Right hindlimb (tissue), 1 donor: Measurements from ENCODE around the gene RPTOR.

Source experiments
- DNase-seq: peaks from one replicate; pipeline ENCODE4 v3.0.0-alpha.2; 2018

Gene RPTOR

DNA sequence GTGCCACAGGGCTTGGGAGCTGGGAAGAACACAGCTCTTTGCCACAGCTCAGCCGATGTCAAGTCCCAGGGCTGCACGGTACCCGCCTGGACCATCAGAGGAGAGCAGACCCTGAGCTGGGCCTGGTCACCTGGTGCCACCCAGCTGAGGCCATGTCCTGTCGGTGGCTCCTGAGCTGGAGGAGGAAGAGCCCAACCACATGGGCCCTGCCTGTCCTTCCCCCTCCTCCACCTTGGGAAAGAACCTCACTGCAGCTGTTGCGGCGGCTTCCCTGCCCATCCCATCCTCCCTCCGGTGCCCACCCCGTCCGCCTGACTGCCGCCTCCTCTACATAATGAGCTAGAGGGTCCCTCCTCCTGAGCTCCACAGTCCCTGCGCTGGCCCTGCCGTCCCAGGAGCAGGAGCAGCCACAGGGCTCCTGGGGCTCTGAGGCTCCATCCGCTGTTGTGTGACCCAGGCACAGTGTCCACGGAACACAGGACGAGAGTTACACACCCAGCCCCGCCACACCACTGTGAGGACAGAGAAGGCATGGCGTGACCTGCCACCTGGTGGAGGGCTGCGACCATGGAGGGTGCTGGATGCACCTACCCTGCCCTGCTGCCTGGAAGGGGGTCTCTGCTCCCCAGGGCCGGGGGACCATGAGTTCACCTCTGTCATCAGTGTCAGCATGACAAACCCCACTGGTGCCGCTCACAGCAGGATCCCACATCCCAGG is 425.6 kb downstream of the RPTOR start:
- peak; percentile 81 for DNase-seq

DNA sequence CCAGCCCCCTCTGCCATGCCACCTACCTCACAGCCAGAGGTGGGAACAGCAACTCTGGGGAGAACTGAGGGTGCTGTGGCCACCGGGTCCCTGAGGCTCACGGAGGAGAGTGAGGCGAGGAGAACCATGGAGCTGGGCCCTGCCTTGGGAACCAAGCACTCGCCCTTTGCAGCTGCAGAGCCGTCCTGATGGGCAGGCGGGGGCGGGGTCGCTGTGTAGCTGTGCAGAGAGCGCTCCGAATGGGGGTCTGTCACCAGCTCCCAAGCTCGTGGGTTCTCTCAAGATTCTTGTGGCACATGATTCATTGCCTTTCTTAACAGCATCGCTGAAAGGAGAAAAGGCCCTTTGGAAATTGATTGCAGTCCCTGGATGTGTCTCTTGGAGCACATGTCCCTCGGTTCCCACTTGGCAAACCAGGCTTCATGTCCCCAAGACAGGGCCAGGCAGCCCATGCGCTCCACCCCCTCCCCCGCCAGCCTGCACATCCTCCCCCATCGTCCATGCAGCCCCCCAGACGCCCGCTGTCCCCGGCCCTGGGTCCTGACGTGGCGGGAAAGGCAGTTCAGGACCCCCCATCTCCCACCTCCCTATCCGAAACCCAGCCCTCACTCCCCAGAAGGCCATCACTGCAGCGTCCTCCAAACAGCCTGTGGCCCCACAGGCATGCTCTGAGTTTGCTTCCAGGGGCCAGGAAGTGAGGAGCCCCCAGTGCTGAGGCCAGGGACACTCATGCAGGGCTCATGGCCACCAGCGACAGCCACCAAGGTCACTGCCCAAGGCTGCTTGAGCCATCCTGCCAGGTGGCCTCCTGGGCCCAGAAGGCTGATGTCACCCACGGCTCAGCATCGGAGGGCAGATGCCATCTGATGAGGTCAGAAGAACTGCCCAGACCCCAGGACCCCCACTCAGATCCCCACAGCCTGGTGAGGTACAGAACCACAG is 426.4 kb downstream of the RPTOR start:
- DNase-seq, result no peak

DNA sequence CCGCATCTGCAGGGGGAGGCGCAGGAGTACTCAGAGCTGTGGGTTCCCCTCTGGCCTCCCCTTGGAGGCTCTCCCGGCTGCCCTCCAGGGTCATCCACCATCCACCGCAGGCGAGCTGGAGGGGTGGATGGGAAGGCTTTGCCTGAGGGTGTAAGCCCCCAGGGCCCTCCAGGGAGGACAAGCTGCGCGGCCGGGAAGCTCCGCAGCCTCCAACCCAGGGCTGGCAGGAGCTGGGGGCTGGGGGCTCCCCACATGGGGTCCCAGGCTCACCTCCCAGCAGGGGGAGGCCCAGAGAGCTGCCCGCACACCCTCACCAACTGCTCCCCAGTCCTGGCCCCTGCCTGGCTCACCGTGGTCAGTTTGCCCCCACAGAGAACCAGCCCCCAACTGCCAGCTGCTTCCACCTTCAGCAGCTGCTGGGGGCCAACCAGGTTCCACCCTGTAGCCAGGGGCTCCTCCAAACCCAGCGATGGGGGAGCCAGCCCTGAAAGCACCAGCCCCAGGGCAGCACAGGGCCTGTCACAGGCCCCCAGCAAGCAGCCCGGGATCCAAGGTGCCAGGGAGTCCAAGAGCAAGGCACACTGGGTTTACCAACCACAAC is 427.2 kb downstream of the RPTOR start:
- DNase-seq, result no peak

DNA sequence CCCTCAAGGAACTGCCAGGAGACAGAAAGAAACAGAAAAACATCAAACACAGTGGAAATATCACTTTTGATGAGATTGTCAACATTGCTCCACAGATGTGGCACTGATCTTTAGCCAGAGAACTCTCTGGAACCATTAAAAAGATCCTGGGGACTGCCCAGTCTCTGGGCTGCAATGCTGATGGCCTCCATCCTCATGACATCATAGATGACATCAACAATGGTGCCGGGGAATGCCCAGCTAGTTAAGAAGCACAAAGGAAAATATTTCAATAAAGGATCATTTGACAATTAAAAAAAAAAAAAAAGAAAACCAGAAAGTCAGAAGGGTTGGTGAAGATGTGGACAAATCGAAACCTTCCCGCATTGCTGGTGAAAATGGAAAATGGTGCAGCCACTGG is 432.1 kb downstream of the RPTOR start:
- no peak for DNase-seq

DNA sequence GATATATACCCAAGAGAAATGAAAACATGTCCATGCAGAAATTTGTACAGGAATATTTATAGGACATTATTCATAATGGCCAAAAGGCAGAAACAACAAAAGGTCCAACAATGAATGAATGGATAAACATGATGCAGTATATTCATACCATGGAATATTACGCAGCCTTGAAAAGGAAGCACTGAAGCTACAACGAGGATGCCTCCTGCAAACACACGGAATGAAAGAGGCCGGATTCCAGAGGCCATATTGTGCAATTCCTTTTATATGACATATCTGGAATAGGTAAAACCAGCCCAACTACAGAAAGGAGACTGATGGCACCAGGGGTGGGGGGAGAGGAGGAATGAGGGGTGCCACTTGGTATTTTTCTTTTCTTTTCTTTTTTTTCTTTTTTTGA is 432.5 kb downstream of the RPTOR start:
- no peak for DNase-seq

DNA sequence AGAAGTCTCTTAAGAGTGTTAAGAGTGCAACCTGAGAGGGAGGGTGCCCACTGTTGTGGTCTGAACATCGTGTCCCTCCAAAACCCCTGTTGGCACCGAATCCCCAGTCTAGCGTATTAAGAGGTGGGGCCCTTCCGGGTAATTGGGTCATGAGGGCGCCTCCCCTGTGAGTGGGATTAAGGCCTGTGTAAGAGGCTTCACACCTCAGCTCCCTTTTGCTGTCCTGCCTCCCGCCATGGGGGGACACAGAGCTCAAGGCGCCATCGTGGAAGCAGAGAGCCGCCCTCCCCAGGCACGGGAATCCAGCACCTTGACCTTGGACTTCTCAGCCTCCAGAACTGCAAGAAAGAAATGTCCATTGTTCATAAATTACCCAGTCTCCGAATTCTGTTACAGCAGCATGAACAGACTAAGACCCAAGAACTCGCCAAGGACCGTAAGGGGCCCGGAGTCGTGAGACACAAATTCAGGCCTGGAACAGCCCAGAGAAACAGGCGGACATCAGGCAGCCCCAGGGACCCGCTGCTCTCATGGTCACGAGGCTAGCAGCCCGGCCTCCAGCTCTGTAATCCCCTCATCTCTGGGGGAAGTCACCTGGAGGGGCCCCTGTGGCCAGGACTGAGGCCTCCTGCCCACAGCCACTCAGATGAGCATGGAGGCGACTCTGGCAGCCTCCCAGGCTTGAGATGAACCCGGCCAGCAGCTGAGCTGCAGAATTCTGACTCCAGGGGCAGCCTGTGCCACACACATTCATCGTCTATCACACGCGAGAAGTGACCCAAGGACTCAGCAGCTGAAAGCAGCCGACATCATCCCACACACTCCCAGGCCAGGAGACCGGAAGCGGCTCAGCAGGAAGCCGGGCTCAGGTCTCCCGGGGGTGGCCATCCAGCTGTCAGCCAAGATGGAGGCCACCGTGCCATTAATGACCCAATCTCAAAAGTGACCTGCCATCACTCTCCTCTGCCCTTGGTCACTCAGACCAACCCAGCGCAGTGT is 434.2 kb downstream of the RPTOR start:
- DNase-seq, result no peak

DNA sequence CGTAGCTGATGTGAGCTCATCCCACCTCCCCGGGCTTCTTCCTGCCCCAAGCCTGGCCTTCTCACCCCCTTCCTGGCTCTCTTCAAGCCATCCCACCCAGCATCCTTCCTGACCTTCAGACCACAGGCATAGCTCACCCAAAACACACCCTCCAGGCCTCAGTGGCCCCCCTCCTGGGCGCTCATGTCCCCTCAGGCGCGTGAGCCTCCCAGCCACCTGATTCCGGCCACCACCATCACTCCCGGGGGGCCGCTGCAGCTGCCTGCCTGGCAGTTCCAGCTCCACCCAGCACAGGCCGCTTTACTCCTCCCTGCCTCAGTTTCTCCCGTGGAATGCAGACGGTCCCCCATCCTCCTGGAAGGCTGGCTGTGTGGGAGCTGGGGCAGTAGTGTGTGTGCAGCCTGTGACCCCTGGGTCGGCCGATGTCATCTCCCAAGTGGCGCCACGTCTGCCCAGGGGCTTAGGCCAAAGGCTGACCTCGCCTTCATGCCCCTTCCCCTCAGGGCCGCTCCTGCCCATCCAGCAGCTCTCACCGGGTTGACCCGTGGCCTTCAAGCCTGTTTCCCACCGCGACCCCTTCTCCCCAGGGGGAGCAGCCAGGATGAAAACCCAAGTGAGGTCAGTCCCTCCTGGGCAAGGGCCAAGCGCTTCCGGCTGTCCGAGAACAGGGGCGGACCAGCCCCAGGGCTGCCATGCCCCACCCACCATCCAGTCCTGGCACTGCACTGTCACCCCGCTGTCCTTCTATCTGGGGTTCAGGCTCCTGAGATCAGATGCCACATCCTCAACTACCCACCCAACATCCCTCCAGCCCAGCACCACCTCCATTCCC is 435.1 kb downstream of the RPTOR start:
- DNase-seq, result no peak

DNA sequence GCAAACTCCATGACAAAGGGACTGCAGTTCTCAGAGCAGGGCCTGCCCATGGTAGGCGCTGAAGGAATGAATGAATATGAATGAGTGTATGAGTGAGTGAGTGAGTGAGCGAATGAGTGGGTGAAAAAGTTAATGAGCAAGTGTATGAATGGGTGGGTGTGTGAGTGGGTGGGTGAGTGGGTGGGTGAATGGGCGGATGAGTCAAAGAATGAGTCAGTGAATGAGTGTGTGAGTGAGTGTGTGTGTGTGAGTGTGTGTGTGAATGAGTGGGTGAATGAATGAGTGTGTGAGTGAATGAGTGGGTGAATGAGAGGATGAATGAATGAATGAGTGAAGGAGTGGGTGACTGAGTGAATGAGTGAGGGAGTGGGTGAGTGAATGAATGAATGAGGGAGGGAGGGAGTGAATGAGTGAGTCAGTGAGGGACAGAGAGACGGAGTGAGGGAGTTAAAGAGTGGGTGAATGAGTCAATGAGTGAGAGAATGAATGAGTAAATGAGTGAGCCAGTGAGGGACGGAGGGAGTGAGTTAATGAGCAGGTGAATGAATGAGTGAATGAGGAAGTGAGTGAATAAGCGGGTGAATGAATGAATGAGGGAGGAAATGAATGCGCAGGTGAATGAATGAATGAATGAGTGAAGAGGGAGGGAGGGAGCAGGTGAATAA is 435.9 kb downstream of the RPTOR start:
- no peak for DNase-seq

DNA sequence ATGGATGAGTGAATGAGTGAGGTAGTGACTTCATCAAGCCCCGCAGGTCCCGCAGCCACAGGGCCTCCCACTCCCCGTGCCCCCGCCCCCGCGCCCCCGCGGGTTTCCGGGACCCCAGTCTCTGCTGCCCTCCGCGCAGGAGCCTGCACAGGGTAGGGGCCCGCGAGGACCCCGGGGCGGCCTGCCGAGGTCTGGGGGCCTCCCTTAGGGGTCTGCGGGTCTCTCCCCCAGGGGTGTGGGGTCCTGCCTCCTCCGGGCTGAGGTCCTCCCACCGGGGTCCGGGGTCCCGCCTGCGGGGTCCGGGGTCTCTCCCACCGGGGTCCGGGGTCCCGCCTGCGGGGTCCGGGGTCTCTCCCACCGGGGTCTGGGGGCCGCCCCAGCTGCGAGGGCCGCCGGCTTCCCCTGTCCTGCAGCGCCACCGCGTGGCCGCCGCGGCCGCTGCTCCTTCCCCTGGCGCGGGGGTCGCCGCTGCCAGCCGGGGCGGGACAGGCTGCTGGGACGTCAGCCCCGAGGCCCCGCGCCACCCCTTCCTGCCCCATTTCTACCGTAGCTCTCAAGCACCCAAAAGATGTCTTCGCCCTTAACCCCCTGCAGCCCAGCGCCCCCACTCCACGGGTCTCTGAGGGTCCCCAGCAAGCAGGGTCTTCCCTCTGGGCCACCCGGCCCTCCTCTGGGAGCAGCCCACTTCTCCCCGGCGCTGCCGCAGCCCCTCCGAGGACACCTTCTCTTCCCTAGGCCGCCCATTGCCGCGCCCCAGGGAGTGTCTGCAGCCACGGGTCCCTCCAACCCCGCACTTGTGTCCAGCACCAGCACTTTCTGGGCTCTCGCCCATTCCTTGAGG is 436.6 kb downstream of the RPTOR start:
- DNase-seq, result no peak

DNA sequence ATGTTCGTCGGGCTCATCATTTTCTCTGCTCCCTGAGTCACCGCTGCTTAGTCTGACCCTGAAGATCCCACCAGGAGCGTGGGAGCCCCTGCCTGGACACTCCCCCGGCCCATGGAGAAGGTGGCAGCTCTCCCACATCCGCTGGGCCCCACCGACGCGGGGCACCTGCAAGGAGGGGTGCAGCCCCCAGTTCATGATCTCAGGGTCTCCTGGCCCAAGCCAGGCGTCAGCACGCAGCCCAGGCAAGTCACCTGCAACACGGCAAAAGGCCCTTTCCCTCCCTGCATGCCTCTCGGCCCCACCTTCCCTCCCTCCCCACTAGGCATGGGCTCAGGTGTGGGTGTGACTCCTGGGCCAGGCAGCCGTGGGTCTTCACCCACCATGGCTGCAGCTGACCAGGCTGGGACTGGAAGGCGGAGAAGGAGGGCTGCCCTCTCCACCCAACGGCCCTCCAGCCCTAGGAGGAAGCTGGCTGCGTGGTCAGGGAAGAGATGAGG is 437.3 kb downstream of the RPTOR start:
- DNase-seq, result no peak

DNA sequence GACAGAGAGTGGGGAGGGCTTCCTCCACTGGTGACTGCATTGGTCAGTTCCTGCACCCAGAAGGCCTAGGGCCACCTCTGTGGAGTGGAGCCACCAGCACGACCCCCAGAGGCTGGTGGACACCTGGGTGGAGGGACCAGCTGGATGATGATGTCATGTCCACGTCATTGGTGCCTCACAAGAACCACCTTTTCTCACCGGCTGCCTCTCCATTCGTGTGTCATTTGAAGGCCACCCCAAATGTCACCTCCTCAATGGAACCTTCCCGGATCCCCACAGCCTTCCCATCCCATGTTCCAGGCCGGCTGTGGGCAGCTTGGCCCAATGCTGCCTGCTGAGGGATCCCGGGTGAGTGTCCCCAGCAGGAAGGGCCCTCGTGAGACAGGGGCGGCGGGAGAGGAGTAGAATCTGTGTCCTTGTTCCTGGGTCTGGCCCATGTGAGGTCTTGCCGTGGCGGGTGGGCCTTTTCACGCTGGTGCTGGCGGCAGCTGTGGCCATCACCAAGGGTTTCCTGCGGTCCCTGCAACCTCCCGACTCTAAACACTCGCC is 437.9 kb downstream of the RPTOR start:
- no peak for DNase-seq

DNA sequence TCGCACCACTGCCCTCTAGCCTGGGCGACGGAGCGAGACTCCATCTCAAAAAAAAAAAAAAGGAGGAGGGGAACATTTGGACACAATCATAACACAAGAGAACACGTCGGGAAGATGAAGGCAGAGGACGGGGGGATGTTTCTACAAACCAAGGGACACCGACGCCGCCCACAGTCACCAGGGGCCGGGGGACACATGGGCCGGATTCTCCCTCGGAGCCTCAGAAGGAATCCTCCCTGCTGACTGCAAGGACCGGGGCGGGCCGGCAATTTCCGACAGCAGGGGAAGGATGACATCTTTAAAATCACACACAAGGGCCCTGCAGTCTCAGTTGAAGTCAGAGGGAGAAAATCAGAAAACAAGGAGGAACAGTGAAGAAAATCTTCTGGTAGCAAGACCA is 438.9 kb downstream of the RPTOR start:
- no peak for DNase-seq

DNA sequence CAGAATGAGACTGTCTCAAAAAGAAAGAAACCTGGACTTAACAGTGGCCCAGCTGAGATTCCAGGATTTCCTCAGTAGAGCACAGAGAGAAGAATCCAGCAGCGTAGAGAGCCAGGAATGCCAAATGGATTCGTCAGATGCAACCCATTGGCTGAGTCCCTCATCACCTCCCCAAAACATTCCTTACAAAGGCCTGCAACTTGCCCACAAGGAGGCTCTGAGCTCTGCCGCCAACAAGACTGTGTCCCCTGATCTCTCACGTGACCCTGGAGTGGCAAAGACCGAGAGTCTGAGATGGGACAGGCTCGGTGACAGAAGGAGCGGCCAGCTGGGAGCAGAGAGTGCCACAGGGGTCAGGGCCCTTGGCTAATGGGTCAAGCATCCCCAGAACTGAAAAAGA is 440.1 kb downstream of the RPTOR start:
- no peak for DNase-seq

DNA sequence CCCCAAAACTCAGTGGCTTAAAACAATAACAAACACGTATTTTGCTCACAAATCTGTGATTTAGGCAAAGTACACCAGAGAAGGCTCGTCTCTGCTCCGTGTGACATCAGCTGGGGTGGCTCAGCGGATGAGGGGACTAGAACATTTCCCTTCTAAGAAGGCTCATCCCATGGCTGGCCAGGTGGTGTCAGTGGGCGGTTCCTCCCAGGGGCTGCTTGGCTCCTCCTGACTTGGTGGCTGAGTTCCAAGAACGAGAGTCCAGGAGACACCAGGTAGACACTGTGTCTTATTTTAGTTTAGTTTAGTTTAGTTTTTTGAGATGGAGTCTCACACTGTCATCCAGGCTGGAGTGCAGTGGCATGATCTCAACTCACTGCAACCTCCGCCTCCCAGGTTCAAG is 441.4 kb downstream of the RPTOR start:
- peak; percentile 14 for DNase-seq

DNA sequence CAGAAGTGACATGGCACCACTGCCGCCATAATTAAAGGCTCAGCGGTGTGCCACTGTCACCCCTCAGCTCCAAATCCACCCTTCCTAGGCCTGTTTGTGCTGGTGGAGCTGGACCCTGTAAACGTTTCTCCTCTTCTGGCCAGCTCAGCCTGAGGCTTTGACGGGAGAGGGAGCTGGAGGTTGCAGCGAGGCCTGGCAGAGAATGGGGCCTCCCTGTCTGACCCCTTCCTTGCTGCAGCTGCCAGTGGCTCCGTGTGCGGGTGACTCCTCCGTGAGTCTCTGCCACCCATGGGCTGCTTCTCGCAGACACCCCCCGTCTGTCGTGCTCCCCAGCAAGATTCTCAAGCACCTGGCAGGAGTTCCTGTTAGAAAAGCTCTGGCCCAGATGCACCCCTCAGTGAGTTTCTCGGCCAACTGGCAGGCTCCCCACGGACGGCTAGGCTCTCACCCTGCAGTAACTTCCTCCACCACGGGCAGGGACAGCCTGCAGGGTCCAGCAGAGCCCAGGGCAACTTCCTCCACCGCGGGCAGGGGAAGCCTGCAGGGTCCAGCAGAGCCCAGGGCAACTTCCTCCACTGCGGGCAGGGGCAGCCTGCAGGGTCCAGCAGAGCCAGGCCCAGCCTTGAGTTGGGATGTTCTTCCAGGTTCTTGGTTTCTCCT is 442.3 kb downstream of the RPTOR start:
- peak; percentile 24 for DNase-seq

DNA sequence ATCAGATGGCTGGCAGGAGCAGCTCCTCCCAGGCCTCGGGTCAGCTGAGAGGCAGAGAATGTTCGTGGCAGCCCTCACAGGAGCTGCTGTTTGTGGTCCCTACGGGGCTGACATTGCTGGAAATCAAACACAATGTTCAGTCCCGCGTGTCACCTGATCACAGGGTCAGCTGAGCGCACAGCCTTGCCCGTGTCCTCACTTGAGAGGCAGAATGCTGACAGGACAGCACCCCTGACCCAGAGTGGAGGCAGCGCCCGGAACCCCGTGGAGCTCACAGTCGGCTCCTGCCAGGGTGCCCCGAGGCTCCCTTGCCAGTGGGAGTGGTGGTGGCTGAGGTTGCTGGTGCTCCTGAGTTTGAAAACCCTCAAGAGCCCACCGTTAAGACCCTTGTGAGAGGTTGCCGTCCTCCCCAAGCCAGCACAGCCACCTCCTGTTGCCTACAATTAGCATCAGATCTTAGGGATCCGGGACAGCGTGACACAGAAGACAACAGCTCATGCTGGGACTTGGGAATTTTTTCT is 443.4 kb downstream of the RPTOR start:
- DNase-seq, result peak; percentile 21

DNA sequence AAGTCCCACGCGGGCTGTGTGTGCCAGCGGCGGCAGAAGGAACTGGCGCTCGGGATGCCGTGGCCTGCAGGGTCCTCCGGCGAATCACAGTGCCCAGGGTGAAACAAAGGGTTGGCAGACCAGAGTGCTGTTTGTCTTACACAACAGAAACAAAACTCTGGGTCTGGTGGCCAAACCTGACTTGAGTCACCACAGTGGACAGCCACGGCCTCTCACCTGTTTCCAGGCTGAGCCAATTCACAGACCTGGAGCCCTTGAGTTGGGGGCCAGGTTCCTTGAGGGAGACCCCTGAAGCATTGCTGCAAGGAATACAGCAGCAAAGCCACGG is 444.9 kb downstream of the RPTOR start:
- DNase-seq, result no peak

DNA sequence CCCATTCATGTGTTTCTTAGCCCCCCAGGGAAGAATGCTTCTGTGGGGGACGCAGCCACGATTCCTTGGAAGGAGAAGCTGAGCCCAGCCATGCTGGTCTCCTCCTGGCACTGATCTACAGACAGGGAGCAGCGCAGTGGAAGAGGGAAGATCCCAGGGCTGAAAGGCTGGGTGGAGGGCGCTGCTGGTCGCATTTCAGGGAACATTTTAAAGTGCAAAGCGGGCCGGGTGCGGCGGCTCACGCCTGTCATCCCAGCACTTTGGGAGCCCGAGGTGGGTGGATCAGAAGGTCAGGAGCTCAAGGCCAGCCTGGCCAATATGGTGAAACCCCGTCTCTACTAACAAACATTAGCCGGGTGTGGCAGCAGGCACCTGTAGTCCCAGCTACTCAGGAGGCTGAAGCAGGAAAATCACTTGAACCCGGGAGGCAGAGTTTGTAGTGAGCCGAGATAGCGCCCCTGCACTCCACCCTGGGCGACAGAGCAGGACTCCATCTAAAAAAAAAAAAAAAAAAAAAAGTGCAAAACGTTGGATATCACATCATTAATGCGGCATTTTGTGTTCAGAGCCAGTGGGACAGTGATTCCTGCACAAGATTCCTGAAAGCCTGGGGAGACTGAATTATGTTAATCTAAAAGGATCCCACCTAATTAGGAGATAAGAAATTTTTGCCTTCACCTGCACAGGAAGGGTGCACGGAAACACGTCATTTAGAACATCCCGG is 446.4 kb downstream of the RPTOR start:
- DNase-seq, result no peak
